Measurements from ENCODE around the gene PROSER3.

PROSER3 gene

DNA sequence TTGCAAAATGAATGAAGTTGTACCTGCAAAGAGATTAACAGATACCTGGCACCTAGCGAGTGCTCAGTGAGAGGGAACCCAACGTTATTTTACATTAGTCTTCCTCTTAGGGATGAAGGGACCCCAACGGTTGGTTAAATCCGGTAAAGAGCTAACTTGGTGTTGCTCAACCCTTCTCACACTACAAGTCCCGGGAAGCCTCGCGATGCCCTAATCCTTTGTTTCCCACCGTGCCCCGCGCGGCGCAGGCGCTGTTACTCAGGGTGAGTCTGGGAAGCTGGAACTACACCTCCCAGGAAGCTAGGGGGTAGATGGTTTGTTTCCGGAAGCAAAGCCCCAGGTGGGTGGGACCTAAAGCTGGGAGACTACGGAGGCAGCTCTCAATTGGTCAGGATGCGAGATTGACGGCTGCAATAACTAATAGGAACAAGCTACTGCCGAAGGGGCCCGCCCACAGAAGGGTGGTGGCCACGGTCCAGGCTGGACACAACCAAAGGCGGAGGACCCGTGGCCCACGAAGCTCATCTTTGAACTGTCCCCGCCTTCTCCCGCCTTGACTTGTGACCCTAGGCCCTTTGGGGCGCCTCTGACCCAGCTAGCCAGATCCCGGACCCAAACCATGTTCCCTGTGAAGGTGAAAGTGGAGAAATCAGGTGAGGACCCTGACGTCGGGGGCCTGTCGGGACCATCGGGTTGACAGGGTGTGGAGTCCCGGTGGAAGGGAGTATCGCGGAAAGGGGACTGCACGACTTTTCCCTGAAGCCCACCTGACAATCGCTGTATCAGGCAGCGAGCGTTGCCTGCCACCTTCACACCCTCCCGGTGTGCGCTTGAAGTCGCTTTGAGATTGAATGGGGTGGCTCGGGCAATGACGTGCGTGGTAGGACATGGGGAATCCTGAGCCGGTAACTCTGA is 9.6 kb upstream of the PROSER3 start, which contains the start of gene LIN37:
Gene LIN37 (plus strand): TSS at position 471 of the 915 bp plus-strand sequence. CDS start 149 bp downstream, at position 620.
- peak within 1 kb of the TSS; percentile 97 for H3K4me3 ChIP-seq (ENCODE audit: low read length)
- peak; percentile 99 for DNase-seq (ENCODE audit: low read depth, low spot score)

DNA sequence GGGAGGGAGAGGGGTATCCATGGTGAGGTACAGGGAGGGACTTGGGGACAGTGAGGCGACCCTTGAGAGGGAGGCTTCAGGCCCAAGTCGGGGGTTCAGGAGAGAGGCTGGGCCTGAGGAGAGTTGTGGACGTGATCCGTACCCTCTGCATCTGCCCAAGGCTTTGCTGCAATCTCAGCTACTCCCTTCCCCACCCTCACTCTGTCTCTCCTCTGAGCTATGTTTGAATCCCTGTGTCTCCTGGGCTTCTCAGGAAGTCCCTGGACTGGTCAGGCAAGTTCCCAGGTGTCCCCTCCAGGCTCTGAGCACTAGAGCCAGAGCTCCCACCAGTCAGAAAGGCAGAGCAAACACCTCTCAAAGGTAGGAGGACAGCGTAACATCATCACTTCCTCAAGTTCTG is 7.8 kb upstream of the PROSER3 start:
- H3K4me3 ChIP-seq (ENCODE audit: low read length) = no peak overlapping the region
- no peak for DNase-seq (ENCODE audit: low read depth, low spot score)

DNA sequence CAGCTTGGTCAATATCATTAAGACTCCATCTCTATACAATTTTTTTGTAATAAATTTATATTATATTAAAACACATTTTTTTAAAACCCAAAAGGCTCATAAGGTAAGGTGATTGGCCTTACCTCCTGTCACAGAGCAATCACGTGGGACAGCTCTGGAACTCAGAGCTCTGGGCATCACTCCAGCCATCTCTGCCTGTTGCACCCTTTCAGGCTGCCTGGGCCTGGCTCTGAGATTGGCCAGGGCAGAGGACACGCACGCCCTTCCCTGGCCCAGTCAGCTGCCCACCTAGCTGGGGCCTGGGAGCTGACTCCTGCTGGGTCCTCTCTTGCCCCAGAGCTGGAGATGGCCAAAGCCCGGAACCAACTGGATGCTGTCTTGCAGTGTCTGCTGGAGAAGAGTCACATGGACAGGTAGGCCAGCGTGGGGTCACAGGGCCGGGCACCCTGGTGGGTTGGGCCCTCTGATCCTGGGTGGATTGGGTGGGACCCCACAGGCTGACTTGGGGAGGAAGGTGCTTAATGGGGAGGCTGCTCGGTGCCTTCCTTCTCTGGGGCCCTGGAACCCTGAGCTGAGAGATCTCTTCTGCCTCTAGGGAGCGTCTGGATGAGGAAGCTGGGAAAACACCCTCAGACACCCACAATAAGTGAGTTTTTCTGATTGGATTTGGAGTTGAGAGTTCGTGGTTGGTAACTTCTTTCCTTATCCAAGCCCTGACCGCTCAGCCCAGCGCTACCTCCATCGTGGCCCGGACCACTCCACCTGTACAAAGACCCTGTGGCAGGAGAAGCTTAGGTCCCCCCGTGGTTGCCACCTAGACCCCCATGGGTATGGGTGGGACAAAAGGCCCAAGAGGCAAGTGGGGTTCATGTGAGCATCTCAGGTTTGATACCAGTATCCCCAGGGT is 5.9 kb upstream of the PROSER3 start:
- H3K4me3 ChIP-seq (ENCODE audit: low read length) = no peak overlapping the region
- no peak for DNase-seq (ENCODE audit: low read depth, low spot score)

DNA sequence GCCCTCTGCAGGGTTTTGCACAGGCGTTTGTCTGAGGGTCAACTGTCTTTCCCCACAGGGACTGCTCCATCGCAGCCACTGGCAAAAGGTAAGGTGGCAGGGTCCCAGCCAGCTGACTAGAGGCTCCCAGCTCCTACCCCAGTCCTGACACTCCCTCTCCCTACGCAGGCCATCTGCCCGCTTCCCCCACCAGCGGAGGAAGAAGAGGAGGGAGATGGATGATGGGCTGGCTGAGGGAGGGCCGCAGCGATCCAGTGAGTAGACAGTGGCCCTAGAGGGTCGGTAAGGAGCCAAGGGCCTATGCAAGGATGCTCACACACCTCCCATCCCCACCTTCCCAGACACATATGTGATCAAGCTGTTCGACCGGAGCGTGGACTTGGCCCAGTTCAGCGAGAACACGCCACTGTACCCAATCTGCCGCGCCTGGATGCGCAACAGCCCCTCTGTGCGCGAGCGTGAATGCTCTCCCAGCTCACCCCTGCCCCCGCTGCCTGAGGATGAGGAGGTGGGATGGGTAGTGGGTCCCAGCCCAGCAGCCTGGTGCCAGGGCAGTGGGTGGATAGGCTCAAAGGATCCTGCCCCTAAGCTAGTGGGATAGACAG is 5.1 kb upstream of the PROSER3 start:
- DNase-seq (ENCODE audit: low read depth, low spot score) = no peak

DNA sequence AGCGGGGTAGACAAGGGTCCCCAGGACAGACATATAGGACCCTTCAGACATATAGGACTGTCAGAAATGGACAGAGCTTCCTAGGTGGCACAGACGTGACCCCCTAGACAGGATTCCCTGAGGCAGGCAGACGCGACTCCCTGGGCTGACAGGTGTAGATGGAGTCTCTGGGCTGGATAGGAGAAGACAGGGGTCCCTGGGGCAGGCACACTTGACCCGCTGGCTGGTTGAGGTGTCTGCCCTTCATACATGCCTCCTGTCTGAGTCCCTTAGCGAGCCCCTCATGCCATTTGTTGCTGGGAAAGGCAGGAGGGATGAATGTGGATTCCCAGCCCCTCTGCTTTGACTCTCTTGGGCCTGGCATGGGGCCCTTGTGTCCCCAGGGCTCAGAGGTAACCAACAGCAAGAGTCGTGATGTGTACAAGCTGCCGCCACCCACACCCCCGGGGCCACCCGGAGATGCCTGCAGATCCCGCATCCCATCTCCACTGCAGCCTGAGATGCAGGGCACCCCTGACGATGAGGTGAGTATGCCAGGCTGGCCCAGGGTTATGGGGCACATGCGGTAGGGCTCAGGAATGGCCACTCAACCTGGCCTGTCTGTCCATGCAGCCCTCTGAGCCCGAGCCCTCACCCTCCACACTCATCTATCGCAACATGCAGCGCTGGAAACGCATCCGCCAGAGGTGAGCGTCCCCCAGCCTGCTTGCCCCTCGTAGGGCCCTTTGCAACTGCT is 4.2 kb upstream of the PROSER3 start:
- DNase-seq (ENCODE audit: low read depth, low spot score) = no peak
- H3K4me3 ChIP-seq (ENCODE audit: low read length) = no peak overlapping the region

More for the DNA sequence above, 5.1 kb upstream of the PROSER3 start:
- H3K4me3 ChIP-seq (ENCODE audit: low read length) = no peak overlapping the region

DNA sequence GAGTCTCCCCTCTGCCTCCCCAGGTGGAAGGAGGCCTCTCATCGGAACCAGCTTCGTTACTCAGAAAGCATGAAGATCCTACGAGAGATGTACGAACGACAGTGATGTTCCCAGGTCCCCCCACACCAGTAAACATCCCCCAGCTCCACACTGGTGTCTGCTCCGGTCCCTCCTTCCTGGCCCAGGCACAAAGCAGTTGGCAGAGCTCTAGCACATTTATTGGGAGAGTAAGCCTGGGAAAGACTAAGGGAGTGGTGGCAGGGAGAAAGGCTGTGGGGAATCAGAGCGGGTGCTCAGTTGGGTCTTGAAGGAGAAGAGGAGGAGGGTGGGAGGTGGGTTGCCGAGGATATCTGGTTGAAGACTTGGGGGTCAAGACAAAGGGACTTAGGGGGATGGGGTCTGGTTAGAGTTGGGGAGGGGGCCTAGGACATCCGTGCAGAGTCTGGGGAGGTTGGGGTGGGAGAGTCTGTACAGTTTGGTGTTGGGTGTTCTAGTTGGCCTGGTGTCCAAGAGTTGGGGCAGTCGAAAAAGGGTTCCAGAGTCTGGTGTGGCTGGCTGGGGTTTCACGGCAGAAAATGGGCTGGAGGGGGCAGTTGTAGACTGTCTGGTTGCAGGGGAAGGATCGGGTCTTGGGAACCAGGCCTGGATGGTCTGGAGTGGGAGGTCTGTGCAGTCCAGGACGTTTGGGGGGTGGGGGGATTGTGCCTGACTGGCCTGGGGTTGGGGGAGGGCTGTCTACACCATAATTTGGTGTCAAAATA is 3.4 kb upstream of the PROSER3 start:
- DNase-seq (ENCODE audit: low read depth, low spot score) = no peak

DNA sequence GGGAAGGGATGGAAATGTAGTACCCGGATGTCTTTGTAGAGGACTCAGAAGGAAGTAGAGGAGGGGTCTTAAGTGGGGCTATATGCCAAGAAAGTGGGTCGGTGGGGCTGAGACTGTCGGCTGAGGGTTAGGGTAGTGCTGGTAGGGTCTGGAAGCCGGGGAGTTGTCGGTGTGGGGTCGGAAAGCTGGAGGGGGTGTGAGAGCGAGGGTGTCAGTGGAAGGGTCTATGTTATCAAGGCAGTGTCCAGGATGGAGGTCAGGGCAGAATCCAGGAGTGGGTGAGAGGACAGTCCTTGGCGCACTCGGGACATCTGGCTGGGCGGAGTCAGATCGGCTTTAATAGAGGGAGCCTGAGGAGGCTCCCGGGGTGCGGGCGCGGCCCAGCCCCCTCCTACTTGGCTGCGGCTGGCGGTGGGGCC is 2.8 kb upstream of the PROSER3 start:
- H3K4me3 ChIP-seq (ENCODE audit: low read length) = no peak overlapping the region
- no peak for DNase-seq (ENCODE audit: low read depth, low spot score)

More for the DNA sequence above, 3.4 kb upstream of the PROSER3 start:
- no peak overlapping the region for H3K4me3 ChIP-seq (ENCODE audit: low read length)

DNA sequence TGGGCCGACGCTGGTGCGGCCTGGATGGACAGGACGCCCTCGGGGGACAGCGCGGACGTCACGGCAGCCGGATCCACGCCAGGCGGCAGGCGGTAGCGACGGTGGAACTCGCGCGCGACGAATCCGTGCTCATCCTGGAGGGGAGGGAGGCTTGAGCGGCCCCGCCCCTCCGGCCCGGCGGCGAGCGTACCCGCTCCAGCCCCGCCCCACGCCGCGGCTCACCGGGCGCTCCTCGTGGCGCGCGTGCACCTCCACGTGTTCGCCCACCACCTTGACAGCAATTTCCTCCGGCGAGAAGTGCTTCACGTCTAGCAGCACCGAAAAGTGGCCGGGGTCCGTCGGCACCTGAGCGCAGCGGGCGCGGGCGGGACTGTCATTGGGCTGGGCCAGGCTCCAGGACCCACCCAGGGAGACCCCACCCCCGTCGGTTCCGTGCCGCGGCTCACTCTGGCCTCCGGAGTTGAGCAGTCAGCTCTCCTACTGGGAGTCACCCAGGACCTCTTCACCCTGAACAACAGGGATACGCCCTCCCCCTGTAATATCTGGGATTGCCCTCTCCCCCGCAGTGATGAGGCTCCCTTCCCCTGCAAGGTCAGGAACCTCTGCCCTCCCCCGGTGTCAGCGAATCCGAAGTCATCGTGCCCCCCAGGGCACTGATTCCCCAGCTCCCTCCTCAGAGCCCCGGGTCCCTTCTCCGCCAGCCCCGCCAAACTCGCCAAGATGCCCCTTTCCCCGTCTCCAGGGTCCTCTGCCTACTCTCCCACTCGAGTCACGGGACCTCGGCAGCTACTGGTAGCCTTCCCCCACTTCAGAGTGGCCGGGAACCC is 2.2 kb upstream of the PROSER3 start:
- no peak for DNase-seq (ENCODE audit: low read depth, low spot score)
- no peak overlapping the region for H3K4me3 ChIP-seq (ENCODE audit: low read length)

DNA sequence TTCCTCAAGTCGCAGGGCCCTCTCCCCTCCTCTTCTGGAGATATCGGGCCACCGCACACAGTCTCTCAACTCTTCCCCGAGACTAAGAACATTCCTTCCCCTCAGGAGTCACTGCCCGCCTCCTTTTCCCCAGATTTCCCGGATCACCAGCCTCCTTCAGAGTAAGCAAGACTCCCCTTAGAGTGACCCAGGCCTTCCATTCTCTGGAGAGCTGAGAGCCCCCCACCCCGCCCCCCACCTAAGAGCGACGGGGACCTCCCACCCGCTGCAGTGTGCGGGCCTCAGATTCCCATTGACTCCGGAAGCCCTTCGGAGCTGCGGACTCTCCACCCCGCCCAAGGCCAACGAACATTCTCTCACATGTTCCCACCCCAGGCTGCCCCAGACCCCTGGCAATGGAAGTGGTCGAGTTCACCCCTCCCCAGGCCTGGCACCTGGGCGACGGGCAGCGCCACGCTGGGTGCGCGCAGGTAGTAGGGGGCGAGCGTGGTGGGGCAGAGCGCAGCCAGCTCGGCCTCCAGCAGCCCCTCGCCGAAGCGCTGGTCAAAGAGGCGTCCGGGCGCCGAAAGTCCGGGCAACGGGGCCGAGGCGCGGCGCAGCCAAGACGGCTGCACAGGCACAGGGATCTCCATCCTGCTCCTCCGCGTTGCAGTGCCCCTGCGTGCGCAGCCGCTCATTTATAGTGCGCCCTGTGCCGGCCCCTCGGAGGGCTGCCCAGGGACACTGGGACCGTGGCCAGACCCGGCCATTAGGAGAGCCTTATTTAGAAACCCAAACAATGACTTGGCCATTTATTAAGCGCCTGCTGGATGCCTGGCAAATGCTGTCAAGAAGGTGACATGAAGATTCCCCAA is 1.4 kb upstream of the PROSER3 start, which contains the start of gene HSPB6:
Gene HSPB6 (minus strand): TSS at position 653 of the 854 bp plus-strand sequence. CDS start 21 bp downstream, at position 632.
- H3K4me3 ChIP-seq (ENCODE audit: low read length) = peak within 1 kb of the TSS; percentile 99
- no peak for DNase-seq (ENCODE audit: low read depth, low spot score)

DNA sequence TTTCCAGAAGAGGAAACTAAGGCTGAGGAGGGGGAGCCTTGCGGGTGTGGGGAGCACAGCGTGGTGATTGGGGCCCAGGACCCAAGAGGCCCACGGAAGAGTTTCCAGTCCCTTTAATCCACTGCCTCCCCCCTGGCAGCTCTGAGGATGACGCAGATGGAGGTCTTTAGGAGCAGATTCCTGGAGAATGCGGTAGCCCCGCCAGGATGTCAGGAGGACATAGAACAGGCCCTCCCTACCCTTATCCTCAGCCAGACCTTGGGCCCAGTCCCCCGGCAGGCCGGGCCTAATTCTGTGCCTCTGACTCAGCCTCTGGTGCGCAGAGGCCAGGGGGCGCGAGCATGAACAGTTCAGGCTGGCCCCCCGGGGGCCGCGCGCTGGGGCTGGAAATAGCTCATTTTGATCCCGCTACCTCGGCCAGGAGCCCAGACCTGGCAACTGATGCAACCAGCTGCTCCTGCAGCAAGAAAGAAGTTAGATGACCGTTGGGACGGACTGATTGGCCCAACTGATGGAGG is 686 bp upstream of the PROSER3 start:
- no peak for DNase-seq (ENCODE audit: low read depth, low spot score)
- peak overlapping the region; percentile 99 for H3K4me3 ChIP-seq (ENCODE audit: low read length)

DNA sequence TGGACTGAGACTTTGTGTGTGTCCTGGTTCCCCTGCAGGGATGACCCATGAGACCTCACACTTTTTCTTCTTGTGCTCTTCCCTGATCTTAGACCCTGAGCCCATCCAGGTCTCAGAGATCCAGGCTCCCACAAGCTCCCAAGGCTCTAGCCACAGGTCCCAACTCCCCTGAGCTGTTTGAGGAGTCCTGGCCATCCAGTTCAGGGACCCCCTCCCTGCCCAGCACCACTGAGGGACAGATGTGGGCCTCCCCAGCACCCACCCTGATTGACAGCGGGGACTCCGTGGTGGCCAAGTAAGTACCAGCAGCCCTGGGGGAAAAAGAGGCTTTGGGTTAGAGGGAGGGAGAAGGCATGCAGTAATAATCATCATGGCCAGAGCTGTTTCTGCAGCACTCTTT is 1.7 kb downstream of the PROSER3 start:
- no peak overlapping the region for H3K4me3 ChIP-seq (ENCODE audit: low read length)
- no peak for DNase-seq (ENCODE audit: low read depth, low spot score)

DNA sequence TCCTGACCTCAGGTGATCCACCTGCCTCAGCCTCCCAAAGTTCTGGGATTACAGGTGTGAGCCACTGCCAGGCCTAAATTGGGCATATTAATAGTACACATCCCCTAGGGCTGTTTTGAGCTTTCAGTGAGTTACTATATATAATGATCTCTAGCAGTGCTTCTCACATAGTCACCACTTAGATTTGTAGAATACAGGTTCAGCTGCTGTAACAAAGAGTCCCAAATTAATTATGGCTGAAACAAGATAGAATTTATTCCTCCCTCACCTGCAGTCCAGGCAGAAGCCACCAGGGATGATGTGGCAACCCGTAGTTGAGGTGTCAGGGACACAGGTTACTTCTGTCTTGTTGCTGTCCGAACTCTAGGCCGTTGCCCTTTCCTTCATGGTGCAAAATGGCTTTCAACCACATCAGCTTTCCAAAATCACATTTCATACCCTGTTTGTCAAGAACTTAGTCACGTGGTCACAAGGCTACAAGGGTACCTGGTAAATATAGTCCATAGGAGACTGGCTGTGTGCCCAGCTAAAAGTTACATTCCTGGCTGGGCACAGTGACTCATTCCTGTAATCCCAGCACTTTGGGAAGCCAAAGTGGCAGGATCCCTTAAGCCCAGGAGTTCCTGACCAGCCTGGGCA is 2.9 kb downstream of the PROSER3 start:
- H3K4me3 ChIP-seq (ENCODE audit: low read length) = no peak overlapping the region
- no peak for DNase-seq (ENCODE audit: low read depth, low spot score)

DNA sequence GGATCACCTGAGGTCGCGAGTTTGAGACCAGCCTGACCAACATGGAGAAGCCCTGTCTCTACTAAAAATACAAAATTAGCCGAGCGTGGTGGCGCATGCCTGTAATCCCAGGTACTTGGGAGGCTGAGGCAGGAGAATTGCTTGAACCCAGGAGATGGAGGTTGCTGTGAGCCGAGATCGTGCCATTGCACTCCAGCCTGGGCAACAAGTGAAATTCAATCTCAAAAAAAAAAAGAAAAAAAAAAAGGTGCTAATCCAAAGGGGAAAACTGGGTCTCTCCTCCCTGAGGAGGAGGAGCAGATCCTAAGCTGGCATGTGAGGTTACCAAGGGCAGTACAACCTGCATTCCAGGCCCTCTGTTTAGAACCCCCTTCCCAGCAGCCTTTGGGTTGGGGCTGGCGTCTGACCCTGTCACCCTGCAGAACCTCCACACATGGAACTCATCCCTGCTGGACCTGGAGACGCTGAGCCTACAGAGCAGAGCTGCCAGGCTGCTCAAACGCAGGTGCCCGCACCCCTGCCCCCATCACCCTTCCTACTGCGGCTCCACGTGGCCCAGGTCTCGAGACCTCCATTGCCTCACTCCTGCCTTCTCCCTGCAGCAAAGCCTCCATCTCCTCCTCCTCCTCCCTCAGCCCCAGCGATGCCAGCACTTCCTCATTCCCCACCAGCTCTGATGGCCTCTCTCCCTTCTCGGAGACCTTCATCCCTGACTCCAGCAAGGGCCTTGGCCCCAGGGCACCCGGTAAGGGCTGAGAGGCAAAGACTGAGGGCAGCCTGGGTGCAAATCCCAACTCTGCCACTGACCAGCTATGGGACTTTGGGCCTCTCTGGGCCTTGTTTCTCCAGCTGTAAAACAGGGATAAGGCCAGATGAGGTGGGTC is 6.7 kb downstream of the PROSER3 start:
- no peak overlapping the region for H3K4me3 ChIP-seq (ENCODE audit: low read length)
- DNase-seq (ENCODE audit: low read depth, low spot score) = no peak

DNA sequence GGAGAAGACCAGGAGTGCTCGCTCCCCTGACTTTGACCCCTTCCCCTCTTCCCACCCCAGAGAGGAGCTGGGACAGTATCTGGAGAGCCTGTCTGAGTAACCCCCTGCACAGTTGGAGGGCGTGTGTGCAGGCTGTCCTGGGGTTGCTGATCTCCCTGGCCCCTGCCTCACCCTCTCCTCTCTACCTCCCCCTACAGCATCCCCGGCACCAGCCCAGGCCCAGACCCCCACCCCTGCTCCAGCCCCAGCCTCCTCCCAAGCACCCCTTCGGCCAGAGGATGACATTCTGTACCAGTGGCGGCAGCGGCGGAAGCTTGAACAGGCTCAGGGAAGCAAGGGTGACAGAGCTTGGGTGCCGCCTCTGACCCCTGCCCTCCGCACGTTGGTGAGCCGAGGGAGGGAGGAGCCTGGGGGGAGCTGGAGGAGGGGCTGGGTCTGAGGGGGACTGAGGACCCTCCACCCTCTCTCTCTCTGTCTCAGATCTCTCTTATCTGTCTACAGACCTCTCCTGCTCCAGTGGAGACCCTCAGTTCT is 8.7 kb downstream of the PROSER3 start:
- no peak for DNase-seq (ENCODE audit: low read depth, low spot score)
- H3K4me3 ChIP-seq (ENCODE audit: low read length) = no peak overlapping the region
